NT2/D1 (cell line): ENCODE data around the gene COL23A1.

Experiments used
- SUZ12 ChIP-seq: IDR thresholded peaks from 2 replicates; pipeline ENCODE4 v1.6.1; 2011; ENCODE audit not compliant: insufficient read length, insufficient read depth; ENCODE audit errors: extremely low read depth
- YY1 ChIP-seq: IDR thresholded peaks from 2 replicates; pipeline ENCODE4 v1.6.1; 2011; ENCODE audit not compliant: insufficient read length, insufficient read depth
- ZNF274 ChIP-seq: IDR thresholded peaks from 2 replicates; pipeline ENCODE4 v1.6.1; 2011; ENCODE audit warnings: mild to moderate bottlenecking, low read depth, low read length

GRCh38 chr5:178218237-178218776, 371.9 kb downstream of the COL23A1 start:
- TF ChIP-seq YY1 (no peak), SUZ12 (no peak), ZNF274 (no peak)
